HEK293 (cell line): Measurements from ENCODE around the gene FREM1.
A peak's percentile ranks its signal among the peaks of the same experiment; 100 is the strongest.

Experiments used
- CTCF ChIA-PET: fragments of 350-600 bp; formaldehyde crosslinking; extraction: SDS; loops from one replicate; lab custom pipeline; 2021; ENCODE audit warnings: antibody characterized with exemption; lab: Yijun Ruan, JAX
- POLR2A ChIA-PET: fragments of 300-600 bp; formaldehyde crosslinking; extraction: SDS; loops from one replicate; lab custom pipeline; 2020; ENCODE audit warnings: antibody characterized with exemption, inconsistent platforms; lab: Yijun Ruan, JAX
- H3K27ac ChIP-seq: fragments of 200-500 bp; sonication (Bioruptor generic); 2 replicates; pipeline ENCODE4 v1.5.1; 2014; ENCODE audit warnings: low read depth, low read length, control low read depth, inconsistent platforms; ENCODE audit errors: extremely low read depth
- H3K36me3 ChIP-seq, 2 experiments: fragments of 200-500 bp in 1 of 2; sonication (Bioruptor generic) in 1 of 2; 1 replicate in 1 of 2; 2 replicates in 1 of 2; pipeline ENCODE4 v1.5.1; 2014 to 2017; ENCODE audit warnings: inconsistent platforms in 2 of 2, low read length in 2 of 2; ENCODE audit not compliant: control insufficient read depth in 2 of 2, insufficient read depth in 1 of 2
- H3K4me1 ChIP-seq: fragments of 200-500 bp; sonication (Bioruptor generic); 2 replicates; pipeline ENCODE4 v1.5.1; 2014; ENCODE audit warnings: mild to moderate bottlenecking, low read length, inconsistent platforms; ENCODE audit not compliant: control insufficient read depth, insufficient read depth
- H3K4me3 ChIP-seq: 2 replicates; pipeline ENCODE4 v1.5.1; 2011; ENCODE audit warnings: low read depth, mild to moderate bottlenecking, control low read depth, low read length, moderate library complexity
- H3K9me3 ChIP-seq: fragments of 200-500 bp; sonication (Bioruptor generic); 2 replicates; pipeline ENCODE4 v1.5.1; 2014; ENCODE audit warnings: low read depth, low read length, inconsistent platforms; ENCODE audit not compliant: control insufficient read depth, insufficient read depth
- FEZF1 ChIP-seq: fragments of 450-650 bp; formaldehyde crosslinking; IDR thresholded peaks from 2 replicates; pipeline ENCODE4 v1.5.1; 2016; ENCODE audit warnings: missing biosample characterization, missing genetic modification characterization
- GLI4 ChIP-seq: fragments of 450-650 bp; formaldehyde crosslinking; IDR thresholded peaks from 2 replicates; pipeline ENCODE4 v1.5.1; 2016; ENCODE audit warnings: missing biosample characterization, missing genetic modification characterization
- GLIS1 ChIP-seq: fragments of 450-650 bp; formaldehyde crosslinking; IDR thresholded peaks from 2 replicates; pipeline ENCODE4 v1.5.1; 2016; ENCODE audit warnings: missing biosample characterization, missing genetic modification characterization
- MEIS1 ChIP-seq: sonication (generic); formaldehyde crosslinking; IDR thresholded peaks from 2 replicates; pipeline ENCODE4 v1.8.1; 2022; ENCODE audit warnings: missing genetic modification reagents, mild to moderate bottlenecking, borderline replicate concordance
- SP3 ChIP-seq: fragments of 450-650 bp; formaldehyde crosslinking; IDR thresholded peaks from 2 replicates; pipeline ENCODE4 v1.5.1; 2016; ENCODE audit warnings: missing biosample characterization, missing genetic modification characterization
- WT1 ChIP-seq: fragments of 450-650 bp; formaldehyde crosslinking; IDR thresholded peaks from 2 replicates; pipeline ENCODE4 v1.5.1; 2016; ENCODE audit warnings: missing biosample characterization, missing genetic modification characterization
- ZBTB17 ChIP-seq: fragments of 450-650 bp; formaldehyde crosslinking; IDR thresholded peaks from 2 replicates; pipeline ENCODE4 v1.5.1; 2016; ENCODE audit warnings: missing biosample characterization, missing genetic modification characterization
- ZEB2 ChIP-seq: fragments of 450-650 bp; formaldehyde crosslinking; IDR thresholded peaks from 2 replicates; pipeline ENCODE4 v1.5.1; 2016; ENCODE audit warnings: missing biosample characterization, missing genetic modification characterization
- ZFP3 ChIP-seq: fragments of 450-650 bp; formaldehyde crosslinking; IDR thresholded peaks from 2 replicates; pipeline ENCODE4 v1.5.1; 2016; ENCODE audit warnings: low read depth, missing biosample characterization, missing genetic modification characterization
- ZNF202 ChIP-seq: fragments of 450-650 bp; formaldehyde crosslinking; IDR thresholded peaks from 2 replicates; pipeline ENCODE4 v1.5.1; 2016; ENCODE audit warnings: missing biosample characterization, missing genetic modification characterization, borderline replicate concordance
- ZNF362 ChIP-seq: fragments of 450-650 bp; formaldehyde crosslinking; IDR thresholded peaks from 2 replicates; pipeline ENCODE4 v1.5.1; 2016; ENCODE audit warnings: missing biosample characterization, missing genetic modification characterization
- ZNF596 ChIP-seq: fragments of 450-650 bp; IDR thresholded peaks from 2 replicates; pipeline ENCODE4 v1.5.0; 2018; ENCODE audit warnings: missing biosample characterization, mild to moderate bottlenecking, missing genetic modification characterization, moderate library complexity
- ZNF701 ChIP-seq: fragments of 450-650 bp; formaldehyde crosslinking; IDR thresholded peaks from 2 replicates; pipeline ENCODE4 v1.5.1; 2016; ENCODE audit warnings: missing biosample characterization, missing genetic modification characterization
- ZNF747 ChIP-seq: fragments of 450-650 bp; formaldehyde crosslinking; IDR thresholded peaks from 2 replicates; pipeline ENCODE4 v1.5.1; 2016; ENCODE audit warnings: missing biosample characterization, missing genetic modification characterization
- ZSCAN23 ChIP-seq: fragments of 450-650 bp; formaldehyde crosslinking; IDR thresholded peaks from 2 replicates; pipeline ENCODE4 v1.5.1; 2016; ENCODE audit warnings: missing biosample characterization, missing genetic modification characterization
- TF ChIP-seq, protein P1 (sequence below): fragments of 450-650 bp; formaldehyde crosslinking; IDR thresholded peaks from 2 replicates; pipeline ENCODE4 v1.5.1; 2017; ENCODE audit warnings: missing biosample characterization, missing genetic modification characterization
- TF ChIP-seq, protein P2 (sequence below): fragments of 450-650 bp; IDR thresholded peaks from 2 replicates; pipeline ENCODE4 v1.5.1; 2018; ENCODE audit warnings: missing biosample characterization, mild to moderate bottlenecking, missing genetic modification characterization
- TF ChIP-seq, protein P3 (sequence below): fragments of 450-650 bp; formaldehyde crosslinking; IDR thresholded peaks from 2 replicates; pipeline ENCODE4 v1.5.1; 2016; ENCODE audit warnings: missing biosample characterization, missing genetic modification characterization
- TF ChIP-seq, protein P4 (sequence below): fragments of 450-650 bp; formaldehyde crosslinking; IDR thresholded peaks from 2 replicates; pipeline ENCODE4 v1.5.1; 2016; ENCODE audit warnings: missing biosample characterization, missing genetic modification characterization

FREM1 gene

DNA sequence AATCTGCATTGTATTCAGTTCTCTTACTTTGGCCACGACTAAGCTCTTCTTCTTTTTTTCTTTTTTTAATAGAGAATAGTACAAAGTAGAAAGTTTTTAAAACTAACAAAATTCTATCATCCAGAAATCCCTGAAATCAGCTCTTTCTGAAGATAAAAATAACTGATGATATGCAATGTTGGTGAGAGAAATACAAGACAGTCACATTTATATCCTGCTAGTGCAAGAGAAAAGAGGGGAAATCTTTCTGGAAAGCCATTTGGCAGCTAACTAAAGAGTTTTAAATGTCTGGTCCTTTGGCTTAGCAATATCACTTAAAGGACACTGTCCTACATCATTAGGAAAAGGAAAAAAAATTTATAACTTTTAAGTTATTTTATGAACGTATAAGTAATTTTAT lies 27.0 kb upstream of the FREM1 start:
- Histone ChIP-seq H3K9me3 (no peaks in the 10 kb centered on the region), H3K36me3 (no peaks in the 10 kb centered on the region), H3K4me3 (no peak overlapping the region), H3K4me1 (peaks cover 6% of the 10 kb centered on the region), H3K27ac (no peak overlapping the region)
- ChIA-PET CTCF (no interaction called here), POLR2A (no interaction called here)
- TF ChIP-seq ZNF596 (tag by site-specific recombination) = no peak
- no peak for TF ChIP-seq SP3
- TF ChIP-seq ZNF701 = no peak
- TF ChIP-seq ZBTB17 (tag by site-specific recombination) = no peak
- no peak for TF ChIP-seq MEIS1 (CRISPR knock-in tag)
- TF ChIP-seq, protein P1, sequence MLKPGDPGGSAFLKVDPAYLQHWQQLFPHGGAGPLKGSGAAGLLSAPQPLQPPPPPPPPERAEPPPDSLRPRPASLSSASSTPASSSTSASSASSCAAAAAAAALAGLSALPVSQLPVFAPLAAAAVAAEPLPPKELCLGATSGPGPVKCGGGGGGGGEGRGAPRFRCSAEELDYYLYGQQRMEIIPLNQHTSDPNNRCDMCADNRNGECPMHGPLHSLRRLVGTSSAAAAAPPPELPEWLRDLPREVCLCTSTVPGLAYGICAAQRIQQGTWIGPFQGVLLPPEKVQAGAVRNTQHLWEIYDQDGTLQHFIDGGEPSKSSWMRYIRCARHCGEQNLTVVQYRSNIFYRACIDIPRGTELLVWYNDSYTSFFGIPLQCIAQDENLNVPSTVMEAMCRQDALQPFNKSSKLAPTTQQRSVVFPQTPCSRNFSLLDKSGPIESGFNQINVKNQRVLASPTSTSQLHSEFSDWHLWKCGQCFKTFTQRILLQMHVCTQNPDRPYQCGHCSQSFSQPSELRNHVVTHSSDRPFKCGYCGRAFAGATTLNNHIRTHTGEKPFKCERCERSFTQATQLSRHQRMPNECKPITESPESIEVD (tag by site-specific recombination) = no peak
- TF ChIP-seq ZSCAN23 (tag by site-specific recombination) = no peak
- no peak for TF ChIP-seq ZEB2 (tag by site-specific recombination)
- no peak for TF ChIP-seq GLIS1 (tag by site-specific recombination)

GRCh38 chr9:14936491-14936890 lies 26.3 kb upstream of the FREM1 start:
- ChIA-PET CTCF (interaction anchor here (0.6 kb wide), 1 partner anchor 73 kb away, joined by 3 read pairs; no protein-coding TSS in a partner anchor), POLR2A (no interaction called here)
- Histone ChIP-seq H3K9me3 (no peaks in the 10 kb centered on the region), H3K27ac (no peak overlapping the region), H3K4me1 (peaks cover 6% of the 10 kb centered on the region), H3K36me3 (no peaks in the 10 kb centered on the region), H3K4me3 (no peak overlapping the region)
- TF ChIP-seq ZFP3 (no peak), ZNF362 (tag by site-specific recombination) (no peak), GLI4 (tag by site-specific recombination) (no peak)
- TF ChIP-seq, protein P2, sequence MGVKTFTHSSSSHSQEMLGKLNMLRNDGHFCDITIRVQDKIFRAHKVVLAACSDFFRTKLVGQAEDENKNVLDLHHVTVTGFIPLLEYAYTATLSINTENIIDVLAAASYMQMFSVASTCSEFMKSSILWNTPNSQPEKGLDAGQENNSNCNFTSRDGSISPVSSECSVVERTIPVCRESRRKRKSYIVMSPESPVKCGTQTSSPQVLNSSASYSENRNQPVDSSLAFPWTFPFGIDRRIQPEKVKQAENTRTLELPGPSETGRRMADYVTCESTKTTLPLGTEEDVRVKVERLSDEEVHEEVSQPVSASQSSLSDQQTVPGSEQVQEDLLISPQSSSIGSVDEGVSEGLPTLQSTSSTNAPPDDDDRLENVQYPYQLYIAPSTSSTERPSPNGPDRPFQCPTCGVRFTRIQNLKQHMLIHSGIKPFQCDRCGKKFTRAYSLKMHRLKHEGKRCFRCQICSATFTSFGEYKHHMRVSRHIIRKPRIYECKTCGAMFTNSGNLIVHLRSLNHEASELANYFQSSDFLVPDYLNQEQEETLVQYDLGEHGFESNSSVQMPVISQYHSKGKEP (tag by site-specific recombination) = no peak

GRCh38 chr9:14935964-14936363 lies 25.7 kb upstream of the FREM1 start:
- H3K4me3 ChIP-seq = no peak overlapping the region
- peaks cover 6% of the 10 kb centered on the region for H3K4me1 ChIP-seq
- no peaks in the 10 kb centered on the region for H3K9me3 ChIP-seq
- no peaks in the 10 kb centered on the region for H3K36me3 ChIP-seq
- ChIA-PET CTCF (interaction anchor here (0.6 to 0.8 kb wide), 2 partner anchors 23 to 581 kb away, joined by 3 to 4 read pairs; no protein-coding TSS in a partner anchor), POLR2A (no interaction called here)
- no peak overlapping the region for H3K27ac ChIP-seq
- TF ChIP-seq WT1 (tag by site-specific recombination) (peak; percentile 45; the same call in 1 of the 2 replicates), ZNF202 (tag by site-specific recombination) (no peak), ZNF747 (tag by site-specific recombination) (no peak), FEZF1 (tag by site-specific recombination) (0 out of 2 replicates have a peak, but pooled peaks have one; percentile 14)
- TF ChIP-seq, protein P3, sequence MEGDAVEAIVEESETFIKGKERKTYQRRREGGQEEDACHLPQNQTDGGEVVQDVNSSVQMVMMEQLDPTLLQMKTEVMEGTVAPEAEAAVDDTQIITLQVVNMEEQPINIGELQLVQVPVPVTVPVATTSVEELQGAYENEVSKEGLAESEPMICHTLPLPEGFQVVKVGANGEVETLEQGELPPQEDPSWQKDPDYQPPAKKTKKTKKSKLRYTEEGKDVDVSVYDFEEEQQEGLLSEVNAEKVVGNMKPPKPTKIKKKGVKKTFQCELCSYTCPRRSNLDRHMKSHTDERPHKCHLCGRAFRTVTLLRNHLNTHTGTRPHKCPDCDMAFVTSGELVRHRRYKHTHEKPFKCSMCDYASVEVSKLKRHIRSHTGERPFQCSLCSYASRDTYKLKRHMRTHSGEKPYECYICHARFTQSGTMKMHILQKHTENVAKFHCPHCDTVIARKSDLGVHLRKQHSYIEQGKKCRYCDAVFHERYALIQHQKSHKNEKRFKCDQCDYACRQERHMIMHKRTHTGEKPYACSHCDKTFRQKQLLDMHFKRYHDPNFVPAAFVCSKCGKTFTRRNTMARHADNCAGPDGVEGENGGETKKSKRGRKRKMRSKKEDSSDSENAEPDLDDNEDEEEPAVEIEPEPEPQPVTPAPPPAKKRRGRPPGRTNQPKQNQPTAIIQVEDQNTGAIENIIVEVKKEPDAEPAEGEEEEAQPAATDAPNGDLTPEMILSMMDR (tag by site-specific recombination) = no peak
- TF ChIP-seq, protein P1 (tag by site-specific recombination) = peak; percentile 72
- TF ChIP-seq, protein P4, sequence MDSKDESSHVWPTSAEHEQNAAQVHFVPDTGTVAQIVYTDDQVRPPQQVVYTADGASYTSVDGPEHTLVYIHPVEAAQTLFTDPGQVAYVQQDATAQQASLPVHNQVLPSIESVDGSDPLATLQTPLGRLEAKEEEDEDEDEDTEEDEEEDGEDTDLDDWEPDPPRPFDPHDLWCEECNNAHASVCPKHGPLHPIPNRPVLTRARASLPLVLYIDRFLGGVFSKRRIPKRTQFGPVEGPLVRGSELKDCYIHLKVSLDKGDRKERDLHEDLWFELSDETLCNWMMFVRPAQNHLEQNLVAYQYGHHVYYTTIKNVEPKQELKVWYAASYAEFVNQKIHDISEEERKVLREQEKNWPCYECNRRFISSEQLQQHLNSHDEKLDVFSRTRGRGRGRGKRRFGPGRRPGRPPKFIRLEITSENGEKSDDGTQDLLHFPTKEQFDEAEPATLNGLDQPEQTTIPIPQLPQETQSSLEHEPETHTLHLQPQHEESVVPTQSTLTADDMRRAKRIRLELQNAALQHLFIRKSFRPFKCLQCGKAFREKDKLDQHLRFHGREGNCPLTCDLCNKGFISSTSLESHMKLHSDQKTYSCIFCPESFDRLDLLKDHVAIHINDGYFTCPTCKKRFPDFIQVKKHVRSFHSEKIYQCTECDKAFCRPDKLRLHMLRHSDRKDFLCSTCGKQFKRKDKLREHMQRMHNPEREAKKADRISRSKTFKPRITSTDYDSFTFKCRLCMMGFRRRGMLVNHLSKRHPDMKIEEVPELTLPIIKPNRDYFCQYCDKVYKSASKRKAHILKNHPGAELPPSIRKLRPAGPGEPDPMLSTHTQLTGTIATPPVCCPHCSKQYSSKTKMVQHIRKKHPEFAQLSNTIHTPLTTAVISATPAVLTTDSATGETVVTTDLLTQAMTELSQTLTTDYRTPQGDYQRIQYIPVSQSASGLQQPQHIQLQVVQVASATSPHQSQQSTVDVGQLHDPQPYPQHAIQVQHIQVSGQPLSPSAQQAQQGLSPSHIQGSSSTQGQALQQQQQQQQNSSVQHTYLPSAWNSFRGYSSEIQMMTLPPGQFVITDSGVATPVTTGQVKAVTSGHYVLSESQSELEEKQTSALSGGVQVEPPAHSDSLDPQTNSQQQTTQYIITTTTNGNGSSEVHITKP (tag by site-specific recombination) = no peak
